ENCODE data around the gene FBN1.

Gene FBN1

GRCh38 chr15:48645558-48646330 is at the start of gene FBN1:
TSS of gene FBN1 (minus strand) at chr15:48645709. CDS start at chr15:48644769, 940 bp downstream.
- TF ChIP-seq CTCF (IDR thresholded peaks at IDR 0.05; ENCODE audit: low read depth, low read length, missing control alignments): no peak
- DNase-seq (ENCODE audit: low read depth): peak; percentile 68
- in situ Hi-C loops (cut with HindIII; ENCODE audit: low sequenced_read_pairs): no loop called here
- peak within 1 kb of the TSS; percentile 78 for H3K4me3 ChIP-seq (ENCODE audit: low read depth, low read length)

- DNase-seq (ENCODE audit: low read depth): no peak
- in situ Hi-C loops (cut with HindIII; ENCODE audit: low sequenced_read_pairs): no loop called here
- H3K4me3 ChIP-seq (ENCODE audit: low read depth, low read length): no peak overlapping the region
- no peak for TF ChIP-seq CTCF (IDR thresholded peaks at IDR 0.05; ENCODE audit: low read depth, low read length, missing control alignments)
Measured at GRCh38 chr15:48693484-48693883, 48.0 kb upstream of the FBN1 start.

- no peak overlapping the region for H3K4me3 ChIP-seq (ENCODE audit: low read depth, low read length)
- DNase-seq (ENCODE audit: low read depth): no peak
- in situ Hi-C loops (cut with HindIII; ENCODE audit: low sequenced_read_pairs): no loop called here
- TF ChIP-seq CTCF (IDR thresholded peaks at IDR 0.05; ENCODE audit: low read depth, low read length, missing control alignments): no peak
Measured at GRCh38 chr15:48688493-48688892, 43.0 kb upstream of the FBN1 start.

GRCh38 chr15:48683991-48684765 is 38.7 kb upstream of the FBN1 start:
- in situ Hi-C loops (cut with HindIII; ENCODE audit: low sequenced_read_pairs): no loop called here
- DNase-seq (ENCODE audit: low read depth): no peak
- H3K4me3 ChIP-seq (ENCODE audit: low read depth, low read length): no peak overlapping the region
- no peak for TF ChIP-seq CTCF (IDR thresholded peaks at IDR 0.05; ENCODE audit: low read depth, low read length, missing control alignments)

- in situ Hi-C loops (cut with HindIII; ENCODE audit: low sequenced_read_pairs): no loop called here
- no peak overlapping the region for H3K4me3 ChIP-seq (ENCODE audit: low read depth, low read length)
Measured at GRCh38 chr15:48682942-48683651, 37.6 kb upstream of the FBN1 start.

More at GRCh38 chr15:48682942-48683651, 37.6 kb upstream of the FBN1 start:
- no peak for DNase-seq (ENCODE audit: low read depth)
- no peak for TF ChIP-seq CTCF (IDR thresholded peaks at IDR 0.05; ENCODE audit: low read depth, low read length, missing control alignments)
